Right renal cortex interstitium (tissue), 3 donors: ENCODE data around the gene GUCA2B. TPM values are rescaled to one million over a fixed set of nuclear protein-coding genes. Genes with fewer than 3 reads are reported as not detected.

Experiments
- DNase-seq, 3 donors: peaks; one replicate each; pipeline ENCODE4 v3.0.0-alpha.2; 2013; ENCODE audit warnings: low read depth in 3 of 3, low spot score in 2 of 3
- polyA plus RNA-seq, 3 donors: library from polyadenylated mRNA; unstranded; fragments of 120-200 nt; gene quantifications; one replicate each; pipeline ENCODE4 v1.2.1, GENCODE V29; 2013; ENCODE audit not compliant: insufficient read length in 3 of 3

Gene GUCA2B
- not detected for polyA plus RNA-seq

DNA sequence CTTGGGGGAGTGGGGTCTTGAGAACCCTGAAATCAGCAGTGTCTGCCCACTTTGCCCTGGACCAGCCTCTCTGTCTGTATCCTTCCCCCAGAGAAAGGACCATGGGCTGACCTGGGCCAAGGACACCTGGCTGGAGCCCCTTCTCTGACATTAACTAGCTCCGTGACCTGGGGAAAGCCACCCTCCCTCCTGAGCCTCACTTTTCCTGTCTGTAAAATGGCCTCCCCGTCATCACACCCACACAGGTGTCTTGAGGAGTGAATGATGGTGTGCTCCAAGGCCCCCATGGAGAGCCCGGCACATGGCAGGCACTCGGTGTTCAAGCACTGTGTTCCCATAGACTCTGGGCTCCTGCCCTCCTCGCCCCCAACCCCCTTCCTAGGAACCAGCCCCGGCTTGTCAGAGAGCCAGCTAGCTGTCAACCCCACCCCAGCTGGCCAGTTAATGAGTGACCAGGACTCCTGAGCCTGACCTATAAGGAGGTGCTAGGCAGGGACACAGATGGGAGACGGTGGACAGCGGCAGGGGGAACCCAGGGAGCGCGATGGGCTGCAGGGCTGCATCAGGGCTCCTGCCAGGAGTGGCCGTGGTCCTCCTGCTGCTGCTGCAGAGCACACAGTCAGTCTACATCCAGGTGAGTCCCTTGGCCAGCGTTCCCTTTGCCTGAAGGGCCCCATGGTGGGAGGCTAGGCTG lies at the start of gene GUCA2B:
GUCA2B (plus strand) TSS at position 504 of the 694 bp plus-strand sequence; CDS start at position 545, 41 bp downstream.
- DNase-seq = no peak

GRCh38 chr1:42105025-42105424 lies 48.2 kb upstream of the GUCA2B start:
- DNase-seq = no peak

- no peak for DNase-seq
Observed at GRCh38 chr1:42108309-42108708, 44.9 kb upstream of the GUCA2B start.

GRCh38 chr1:42109600-42109999 lies 43.6 kb upstream of the GUCA2B start:
- DNase-seq = no peak

DNA sequence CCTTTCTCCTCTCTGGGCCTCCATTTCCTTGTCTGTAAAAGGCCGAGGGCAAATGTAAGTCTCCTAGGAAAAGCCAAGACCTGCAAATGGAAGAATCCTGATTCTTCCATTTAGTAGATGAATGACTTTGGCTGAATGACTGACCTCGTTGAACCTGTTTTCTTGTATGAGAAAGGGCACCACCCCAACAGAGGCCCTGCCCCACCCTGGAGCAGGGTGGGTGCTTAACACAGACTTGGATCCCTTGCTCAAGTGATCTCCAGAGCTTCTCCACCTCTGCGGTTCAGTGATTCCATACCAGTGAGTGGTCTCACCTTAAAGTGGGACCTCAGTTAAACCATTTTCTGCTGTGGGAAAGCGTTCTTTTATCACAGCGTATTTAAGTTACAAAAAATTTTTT lies 39.0 kb upstream of the GUCA2B start:
- DNase-seq = no peak

- no peak for DNase-seq
Observed at GRCh38 chr1:42117214-42117613, 36.0 kb upstream of the GUCA2B start.

DNA sequence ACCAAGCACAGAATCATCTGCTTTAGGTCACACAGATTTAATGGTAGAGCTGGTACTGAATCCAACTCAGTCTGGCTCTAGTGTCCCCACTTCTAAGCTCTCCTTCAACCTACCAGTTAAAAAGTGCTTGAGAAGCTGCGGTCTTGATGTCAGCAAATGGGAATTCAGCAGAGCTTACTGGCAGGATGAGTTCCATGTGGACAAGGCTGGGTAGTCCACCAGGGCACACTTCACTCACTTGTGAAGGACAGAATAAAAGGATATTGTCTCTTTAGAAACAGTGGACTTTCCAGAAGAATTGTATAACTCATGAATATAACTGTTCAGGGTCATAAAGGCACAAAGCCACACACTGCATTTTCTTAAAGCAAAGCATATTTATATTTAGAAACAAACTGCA lies 35.1 kb upstream of the GUCA2B start:
- DNase-seq = no peak

DNA sequence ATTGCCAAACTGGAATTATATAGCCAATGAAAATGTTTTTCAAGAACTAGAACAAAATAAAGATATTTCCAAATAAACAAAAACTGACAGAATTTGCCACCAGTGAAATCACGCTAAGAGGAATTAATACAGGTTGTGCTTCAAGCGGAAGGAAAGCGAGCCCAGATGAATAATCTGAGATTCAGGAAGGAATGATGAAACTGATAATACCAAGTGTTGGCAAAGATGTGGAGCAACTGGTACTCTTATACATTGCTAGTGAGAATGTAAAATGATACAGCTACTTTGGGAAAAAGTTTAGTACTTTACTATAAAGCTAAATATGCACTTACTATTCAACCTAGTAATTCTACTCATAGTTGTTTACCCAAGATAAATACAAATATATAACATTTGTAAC lies 30.8 kb upstream of the GUCA2B start:
- DNase-seq = no peak

GRCh38 chr1:42125552-42125951 lies 27.7 kb upstream of the GUCA2B start:
- no peak for DNase-seq

- no peak for DNase-seq
Observed at GRCh38 chr1:42127767-42128166, 25.4 kb upstream of the GUCA2B start.

- no peak for DNase-seq
Observed at GRCh38 chr1:42128499-42128898, 24.7 kb upstream of the GUCA2B start.

DNA sequence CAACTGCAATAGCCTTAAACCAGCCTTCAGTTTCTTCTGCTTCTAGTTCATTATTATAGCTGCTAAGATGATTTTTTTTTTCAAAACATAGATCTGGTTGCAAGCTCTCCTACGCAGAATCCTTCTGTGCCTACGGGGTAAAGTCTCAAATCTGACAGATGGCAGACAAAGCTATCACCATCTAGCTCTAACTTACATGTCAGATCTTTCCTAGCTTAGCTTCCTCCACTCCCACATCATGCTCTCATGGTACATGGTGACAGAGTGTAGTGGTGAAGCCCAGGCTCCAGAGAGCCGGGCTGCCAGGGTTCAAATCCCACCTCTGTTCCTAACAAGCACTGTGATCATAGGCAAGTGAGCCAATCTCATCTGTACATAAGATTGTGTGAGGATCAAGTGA lies 24.2 kb upstream of the GUCA2B start:
- no peak for DNase-seq

- DNase-seq = no peak
Observed at GRCh38 chr1:42130061-42130660, 23.0 kb upstream of the GUCA2B start.

- no peak for DNase-seq
Observed at GRCh38 chr1:42133390-42133789, 19.8 kb upstream of the GUCA2B start.

- no peak for DNase-seq
Observed at GRCh38 chr1:42133809-42134526, 19.2 kb upstream of the GUCA2B start.

- DNase-seq = no peak
Observed at GRCh38 chr1:42135426-42135825, 17.8 kb upstream of the GUCA2B start.

- DNase-seq = no peak
Observed at GRCh38 chr1:42136466-42136865, 16.7 kb upstream of the GUCA2B start.

DNA sequence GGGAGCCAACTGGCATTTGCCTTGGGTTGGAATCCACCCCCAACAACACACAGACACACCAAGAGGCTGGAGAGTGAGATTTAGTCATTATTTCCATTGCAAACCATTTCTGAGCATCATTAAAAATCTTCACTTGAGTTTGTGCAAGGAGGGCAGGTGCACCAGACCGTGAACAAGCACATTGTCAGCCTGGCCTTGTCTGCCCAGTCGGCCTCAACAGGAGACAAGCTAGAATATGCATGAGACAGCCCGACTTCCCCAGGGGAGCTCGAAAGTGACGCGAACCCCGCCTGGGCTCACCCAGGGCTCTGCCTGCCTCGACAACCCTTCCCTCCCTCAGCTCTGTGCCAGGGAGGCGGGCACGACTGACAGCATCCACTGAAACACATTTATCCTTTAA lies 15.4 kb upstream of the GUCA2B start:
- no peak for DNase-seq

- no peak for DNase-seq
Observed at GRCh38 chr1:42138586-42138985, 14.6 kb upstream of the GUCA2B start.

DNA sequence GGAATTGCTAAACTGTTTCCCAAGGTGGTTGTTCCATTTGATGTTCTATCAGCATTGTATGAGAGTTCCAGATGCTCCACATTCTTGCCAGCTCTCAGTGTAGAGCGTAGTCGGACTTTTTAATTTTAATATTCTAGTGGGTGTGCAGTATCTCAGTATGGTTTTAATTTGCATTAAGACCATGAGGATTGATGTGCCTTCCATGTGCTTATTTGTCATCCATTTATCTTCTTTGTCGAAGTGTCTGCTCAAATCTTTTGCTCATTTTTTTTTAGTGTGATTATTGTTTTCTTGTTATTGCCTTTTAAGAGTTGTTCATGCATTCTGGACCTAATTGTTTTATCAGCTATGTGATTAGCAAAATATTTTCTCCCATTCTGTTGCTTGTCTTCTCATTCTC lies 13.8 kb upstream of the GUCA2B start:
- DNase-seq = no peak

DNA sequence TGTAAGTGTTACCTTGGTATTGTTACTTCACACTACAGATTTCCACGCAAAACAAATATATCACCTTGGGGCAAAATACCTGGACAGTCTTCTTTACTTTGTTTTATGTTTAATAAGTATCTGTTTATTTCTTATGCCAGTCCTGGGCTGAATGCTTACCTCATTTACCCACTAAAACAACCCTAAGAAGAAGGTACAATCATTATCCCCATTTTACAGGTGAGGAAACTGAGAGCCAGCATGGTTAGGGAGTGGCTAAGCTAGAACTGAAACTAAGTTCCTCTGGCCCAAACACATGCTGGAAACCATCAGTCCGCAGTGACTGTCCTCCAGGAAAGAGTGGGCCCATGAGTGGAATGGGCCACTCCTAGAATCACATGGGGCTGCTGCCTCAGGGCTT lies 13.0 kb upstream of the GUCA2B start:
- no peak for DNase-seq

DNA sequence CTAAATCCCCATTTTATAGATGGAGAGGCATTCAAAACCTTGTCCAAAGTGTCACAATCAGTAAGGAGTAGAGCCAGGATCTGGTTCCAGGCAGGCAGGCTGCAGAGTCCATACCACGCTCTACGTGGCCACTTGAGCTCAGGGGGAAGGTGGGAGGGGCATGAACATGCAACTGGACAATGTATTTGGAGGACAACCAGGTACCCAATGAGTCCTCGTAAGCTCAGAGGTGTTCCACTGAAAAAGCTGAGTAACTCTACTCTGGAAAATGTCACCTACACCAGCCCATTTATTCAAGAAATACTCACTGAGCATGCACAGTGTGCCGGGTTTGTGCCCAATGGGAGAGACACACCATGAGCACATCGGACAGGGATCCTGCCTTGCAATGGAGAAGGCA lies 11.2 kb upstream of the GUCA2B start:
- no peak for DNase-seq
